CMK (cell line): ENCODE results near the gene SGPP2.

ENCODE experiments used
- DNase-seq: peaks from one replicate; pipeline ENCODE4 v3.0.0-alpha.2; 2010; ENCODE audit warnings: low read depth

Gene SGPP2

DNA sequence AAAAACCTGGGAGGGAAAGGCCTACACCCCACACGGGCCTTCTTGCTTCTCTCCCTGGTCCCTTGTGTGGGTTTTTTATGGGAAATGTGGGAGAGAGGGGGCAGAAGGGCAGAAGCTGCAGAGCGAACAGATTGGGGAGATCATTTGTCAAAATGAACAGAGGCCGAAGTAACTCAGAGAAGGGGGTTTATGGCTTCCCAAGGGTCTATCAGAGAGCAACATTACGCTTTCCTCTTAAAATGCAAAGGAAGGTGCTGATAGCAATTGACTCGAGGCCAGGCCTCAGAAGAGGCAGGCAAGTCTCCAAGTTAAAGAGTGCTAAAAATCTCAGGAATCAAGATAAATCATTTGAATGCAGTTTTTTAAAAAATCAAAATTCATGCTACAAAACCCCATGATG, 101.5 kb downstream of the SGPP2 start:
- DNase-seq, result no peak

DNA sequence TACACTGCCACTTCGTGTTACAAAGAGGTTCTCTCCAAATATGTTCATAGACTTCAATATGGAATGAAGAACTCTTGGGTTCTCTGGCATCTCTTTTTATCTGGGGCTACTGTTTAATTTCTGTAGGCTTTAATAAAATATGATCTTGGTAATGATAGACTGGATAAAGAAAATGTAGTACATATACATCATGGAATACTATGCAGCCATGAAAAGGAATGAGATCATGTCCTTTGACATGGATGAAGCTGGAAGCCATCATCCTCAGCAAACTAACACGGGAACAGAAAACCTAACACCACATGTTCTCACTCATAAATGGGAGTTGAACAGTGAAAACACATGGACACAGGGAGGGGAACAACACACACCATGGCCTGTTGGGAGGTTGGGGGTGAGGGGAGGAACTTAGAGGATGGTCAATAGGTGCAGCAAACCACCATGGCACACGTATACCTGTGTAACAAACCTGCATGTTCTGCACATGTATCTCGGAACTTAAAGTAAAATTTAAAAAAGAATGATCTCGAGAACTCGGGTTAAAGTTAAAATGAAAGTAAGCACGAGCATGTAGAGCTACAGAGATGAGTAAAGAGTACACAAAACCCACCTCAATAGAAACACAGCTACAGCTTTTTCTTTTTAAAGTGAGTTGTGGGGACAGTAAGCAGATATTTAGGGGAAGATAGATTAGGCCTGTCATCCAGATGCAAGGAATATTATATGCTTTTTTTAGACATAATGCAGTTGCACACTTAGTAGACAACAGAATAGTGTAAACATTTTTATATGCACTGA, 102.3 kb downstream of the SGPP2 start:
- no peak for DNase-seq

DNA sequence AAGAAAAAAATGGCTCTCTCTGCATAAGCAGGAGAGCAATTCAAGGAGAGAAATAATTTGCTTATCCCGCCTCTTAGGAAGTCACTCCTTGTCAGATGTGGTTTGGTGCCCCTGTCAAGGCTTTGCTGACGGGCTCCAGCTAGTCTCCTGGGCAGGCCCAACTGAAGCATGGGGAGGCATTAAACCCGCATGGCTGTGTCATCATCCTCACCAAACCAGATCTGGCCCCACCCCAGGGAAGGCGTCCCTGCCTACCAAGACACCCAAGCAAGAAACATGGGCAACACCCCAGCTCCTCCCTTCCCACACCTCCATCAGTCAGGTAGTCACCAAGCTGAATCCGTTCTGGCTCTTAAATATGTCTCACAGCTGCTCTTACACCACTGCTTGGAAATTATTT, 108.0 kb downstream of the SGPP2 start:
- no peak for DNase-seq

- DNase-seq, result no peak
Observed at GRCh38 chr2:222535477-222535876, 111.1 kb downstream of the SGPP2 start.

DNA sequence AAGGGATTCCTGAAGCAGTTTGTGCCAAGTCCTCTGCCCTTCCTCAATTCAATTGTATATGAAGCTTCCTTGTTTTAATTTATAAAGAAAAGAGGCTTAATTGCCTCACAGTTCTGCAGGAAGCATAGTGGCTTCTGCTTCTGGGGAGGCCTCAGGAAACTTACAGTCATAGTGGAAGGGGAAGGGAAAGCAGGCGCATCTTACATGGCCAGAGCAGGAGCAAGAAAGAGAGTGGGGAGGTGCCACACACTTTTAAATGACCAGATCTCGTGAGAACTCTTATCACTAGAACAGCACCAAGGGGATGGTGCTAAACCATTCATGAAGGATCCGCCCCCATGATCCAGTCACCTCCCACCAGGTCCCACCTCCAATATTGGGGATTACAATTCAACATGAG, 114.2 kb downstream of the SGPP2 start:
- DNase-seq, result no peak

GRCh38 chr2:222544661-222545060, 120.3 kb downstream of the SGPP2 start:
- no peak for DNase-seq

- DNase-seq, result no peak
Observed at GRCh38 chr2:222545823-222546795, 121.8 kb downstream of the SGPP2 start.

GRCh38 chr2:222547083-222547482, 122.7 kb downstream of the SGPP2 start:
- no peak for DNase-seq

- DNase-seq, result no peak
Observed at GRCh38 chr2:222548992-222549391, 124.6 kb downstream of the SGPP2 start.

GRCh38 chr2:222554517-222554916, 130.2 kb downstream of the SGPP2 start:
- no peak for DNase-seq

GRCh38 chr2:222561151-222561550, 136.8 kb downstream of the SGPP2 start:
- no peak for DNase-seq

- no peak for DNase-seq
Observed at GRCh38 chr2:222561817-222562645, 137.7 kb downstream of the SGPP2 start.

GRCh38 chr2:222563106-222563718, 138.9 kb downstream of the SGPP2 start:
- no peak for DNase-seq

DNA sequence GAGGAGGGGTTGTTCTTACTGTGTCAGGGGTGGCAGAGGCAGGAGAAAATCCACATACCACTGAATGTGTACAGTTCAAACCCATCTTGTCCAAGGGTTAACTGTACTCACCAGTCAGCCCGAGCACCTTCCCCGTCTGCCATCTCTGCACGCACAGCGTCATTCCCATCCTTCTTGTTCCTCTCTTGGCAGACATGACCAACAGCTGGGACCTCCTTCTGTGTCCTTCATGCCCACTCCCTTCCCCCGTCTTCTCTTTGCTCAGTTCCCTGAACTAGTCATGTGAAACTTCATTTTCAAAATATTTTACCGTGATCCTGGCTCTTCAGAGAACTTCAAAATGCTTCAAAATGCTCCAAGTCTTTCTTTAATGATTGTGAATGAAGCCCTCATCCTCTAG, 139.6 kb downstream of the SGPP2 start:
- no peak for DNase-seq

GRCh38 chr2:222566229-222566628, 141.9 kb downstream of the SGPP2 start:
- no peak for DNase-seq

GRCh38 chr2:222568865-222569264, 144.5 kb downstream of the SGPP2 start:
- DNase-seq, result no peak

- no peak for DNase-seq
Observed at GRCh38 chr2:222569826-222570225, 145.5 kb downstream of the SGPP2 start.

GRCh38 chr2:222572264-222572721, 147.9 kb downstream of the SGPP2 start:
- no peak for DNase-seq

DNA sequence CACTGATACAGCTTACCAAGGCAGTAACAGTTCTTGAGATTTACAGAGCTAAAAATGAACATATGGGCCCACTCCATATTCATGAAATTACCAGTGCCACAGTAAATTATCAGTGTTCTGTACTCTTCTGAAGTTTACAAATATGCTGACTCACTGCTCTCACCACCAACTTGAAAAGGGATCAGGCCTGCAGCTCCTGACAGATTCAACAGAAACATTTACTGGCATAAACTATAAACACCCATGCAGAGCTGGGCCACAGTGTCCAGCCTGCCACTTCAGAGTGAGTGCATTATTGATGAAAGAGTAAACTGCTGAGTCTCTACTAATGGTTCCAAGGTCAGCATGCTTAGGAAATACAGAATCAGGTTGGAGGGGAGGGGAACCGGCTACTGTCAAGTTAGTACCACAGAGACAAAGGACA, 148.4 kb downstream of the SGPP2 start:
- no peak for DNase-seq

DNA sequence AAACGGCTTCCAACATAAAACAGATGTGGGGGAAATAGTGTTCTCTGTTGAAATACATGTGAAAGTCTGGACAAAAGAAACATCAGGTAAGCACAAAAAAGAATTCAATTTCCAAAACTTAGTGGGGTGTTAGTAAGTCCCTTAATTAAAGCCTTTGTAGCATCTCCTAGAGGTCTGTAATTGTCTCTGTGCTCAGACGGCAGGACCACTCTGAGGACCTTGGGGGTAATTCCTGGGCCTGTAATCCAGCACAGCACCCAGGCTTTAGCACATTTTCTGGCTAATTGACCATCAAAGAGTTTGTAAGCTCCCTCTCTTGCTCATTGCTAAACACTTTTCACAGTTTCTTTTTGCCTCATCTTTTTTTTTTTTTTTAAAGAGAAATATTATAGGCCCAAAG, 151.3 kb downstream of the SGPP2 start:
- DNase-seq, result no peak
